ENCODE results near the gene PDE1C. TPM values are rescaled to one million over a fixed set of nuclear protein-coding genes. Genes with fewer than 3 reads are reported as not detected.

The PDE1C gene
- total RNA-seq, 1 experiment from 2014 or later: not detected

DNA sequence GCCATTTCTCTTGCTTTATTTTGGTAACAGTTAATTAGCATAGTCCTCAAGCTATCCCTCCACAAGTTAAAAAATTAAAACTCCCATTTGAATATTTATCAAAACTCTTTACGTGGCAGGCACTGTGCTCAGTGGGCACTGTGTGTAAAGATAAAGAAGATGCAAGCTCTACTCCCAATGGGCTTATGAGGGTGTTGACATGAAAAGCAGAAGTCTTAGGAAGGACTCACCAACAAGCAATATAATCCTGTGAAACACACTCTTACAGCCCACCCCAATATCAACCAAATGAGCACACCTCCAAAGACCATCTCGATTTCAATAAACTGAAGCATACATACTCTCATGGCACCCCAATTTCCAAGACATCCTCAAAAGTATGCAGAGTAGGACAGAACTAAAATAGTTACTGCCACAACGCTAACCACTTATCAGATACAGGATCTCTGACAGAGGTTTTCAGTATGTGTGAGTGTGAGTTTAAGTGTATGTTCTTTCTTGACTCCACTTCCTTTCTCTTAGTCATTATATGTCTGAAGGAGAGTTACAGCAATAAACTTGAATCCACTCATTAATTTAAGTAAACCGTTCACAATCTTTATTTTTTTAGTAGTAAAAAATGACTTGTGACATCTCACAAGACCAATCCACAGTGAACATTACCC is 120.0 kb downstream of the PDE1C start:
- no TSS peak for BruUV-seq (replicated peaks)
- intact Hi-C loops (cut with micrococcal nuclease; ENCODE audit: unreplicated experiment): no loop called here
- H3K36me3 ChIP-seq (ENCODE audit: insufficient read depth, low read length, poor library complexity, severe bottlenecking): no peaks in the 10 kb centered on the region
- H3K27ac ChIP-seq (ENCODE audit: low read depth, low read length, poor library complexity, severe bottlenecking): no peak overlapping the region
- no peaks in the 10 kb centered on the region for H3K9me3 ChIP-seq (ENCODE audit: low read depth, low read length, poor library complexity, severe bottlenecking)
- no peaks in the 10 kb centered on the region for H3K4me1 ChIP-seq (ENCODE audit: insufficient read depth, low read length, poor library complexity, severe bottlenecking)
- POLR2A ChIA-PET (ENCODE audit: low non-redundant PET): no interaction called here
- no peak for DNase-seq (ENCODE audit: low spot score)
- H3K4me3 ChIP-seq (ENCODE audit: low read depth, low read length, poor library complexity, severe bottlenecking): no peak overlapping the region
- no peaks in the 10 kb centered on the region for H3K27me3 ChIP-seq (replicated peaks; ENCODE audit: insufficient read depth, low read depth, low read length, poor library complexity)
- TF ChIP-seq EZH2 (IDR thresholded peaks at IDR 0.05; ENCODE audit: borderline replicate concordance, low read depth, low read length, poor library complexity, severe bottlenecking): no peak
- TF ChIP-seq, protein P1, sequence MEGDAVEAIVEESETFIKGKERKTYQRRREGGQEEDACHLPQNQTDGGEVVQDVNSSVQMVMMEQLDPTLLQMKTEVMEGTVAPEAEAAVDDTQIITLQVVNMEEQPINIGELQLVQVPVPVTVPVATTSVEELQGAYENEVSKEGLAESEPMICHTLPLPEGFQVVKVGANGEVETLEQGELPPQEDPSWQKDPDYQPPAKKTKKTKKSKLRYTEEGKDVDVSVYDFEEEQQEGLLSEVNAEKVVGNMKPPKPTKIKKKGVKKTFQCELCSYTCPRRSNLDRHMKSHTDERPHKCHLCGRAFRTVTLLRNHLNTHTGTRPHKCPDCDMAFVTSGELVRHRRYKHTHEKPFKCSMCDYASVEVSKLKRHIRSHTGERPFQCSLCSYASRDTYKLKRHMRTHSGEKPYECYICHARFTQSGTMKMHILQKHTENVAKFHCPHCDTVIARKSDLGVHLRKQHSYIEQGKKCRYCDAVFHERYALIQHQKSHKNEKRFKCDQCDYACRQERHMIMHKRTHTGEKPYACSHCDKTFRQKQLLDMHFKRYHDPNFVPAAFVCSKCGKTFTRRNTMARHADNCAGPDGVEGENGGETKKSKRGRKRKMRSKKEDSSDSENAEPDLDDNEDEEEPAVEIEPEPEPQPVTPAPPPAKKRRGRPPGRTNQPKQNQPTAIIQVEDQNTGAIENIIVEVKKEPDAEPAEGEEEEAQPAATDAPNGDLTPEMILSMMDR (conservative IDR thresholded peaks at IDR 0.05; ENCODE audit: low read depth, low read length): no peak
- CTCF ChIA-PET: interaction anchor here (0.6 kb wide), 1 partner anchor 235 kb away, joined by 3 read pairs; no protein-coding TSS in a partner anchor

- BruUV-seq (replicated peaks): no TSS peak
- intact Hi-C loops (cut with micrococcal nuclease; ENCODE audit: unreplicated experiment): loop anchor here (10.0 kb wide), 1 partner anchor 1133 kb away; no protein-coding TSS in a partner anchor
- Histone ChIP-seq H3K27me3 (replicated peaks; ENCODE audit: insufficient read depth, low read depth, low read length, poor library complexity) (no peaks in the 10 kb centered on the region), H3K27ac (ENCODE audit: low read depth, low read length, poor library complexity, severe bottlenecking) (no peak overlapping the region), H3K4me1 (ENCODE audit: insufficient read depth, low read length, poor library complexity, severe bottlenecking) (no peaks in the 10 kb centered on the region), H3K36me3 (ENCODE audit: insufficient read depth, low read length, poor library complexity, severe bottlenecking) (no peaks in the 10 kb centered on the region), H3K9me3 (ENCODE audit: low read depth, low read length, poor library complexity, severe bottlenecking) (no peaks in the 10 kb centered on the region), H3K4me3 (ENCODE audit: low read depth, low read length, poor library complexity, severe bottlenecking) (no peak overlapping the region)
- ChIA-PET POLR2A (ENCODE audit: low non-redundant PET) (no interaction called here), CTCF (no interaction called here)
- TF ChIP-seq, protein P1 (conservative IDR thresholded peaks at IDR 0.05; ENCODE audit: low read depth, low read length): no peak
- TF ChIP-seq EZH2 (IDR thresholded peaks at IDR 0.05; ENCODE audit: borderline replicate concordance, low read depth, low read length, poor library complexity, severe bottlenecking): no peak
- no peak for DNase-seq (ENCODE audit: low spot score)
Measured at GRCh38 chr7:31948029-31948428, 122.2 kb downstream of the PDE1C start.

DNA sequence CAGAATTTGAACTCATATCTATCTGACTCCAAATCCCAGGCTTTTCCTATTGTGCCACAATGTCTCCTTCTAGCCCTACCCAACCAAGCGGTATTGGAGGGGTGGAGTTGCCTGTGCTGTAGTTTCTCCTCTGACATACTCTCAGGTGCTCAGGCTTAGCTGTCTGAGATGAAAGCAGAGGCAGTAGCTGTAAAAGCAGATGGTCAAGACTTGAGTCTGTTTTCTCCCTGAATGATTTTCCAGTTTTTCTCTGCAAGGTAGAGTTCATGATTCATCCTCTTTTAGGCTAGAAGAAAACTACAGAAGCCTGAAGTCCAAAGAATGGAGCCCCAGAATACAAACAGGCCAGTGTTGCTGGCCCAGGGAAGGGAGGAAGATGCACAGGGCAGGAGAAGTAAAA is 130.0 kb downstream of the PDE1C start:
- POLR2A ChIA-PET (ENCODE audit: low non-redundant PET): no interaction called here
- Histone ChIP-seq H3K4me1 (ENCODE audit: insufficient read depth, low read length, poor library complexity, severe bottlenecking) (no peaks in the 10 kb centered on the region), H3K27me3 (replicated peaks; ENCODE audit: insufficient read depth, low read depth, low read length, poor library complexity) (no peaks in the 10 kb centered on the region), H3K9me3 (ENCODE audit: low read depth, low read length, poor library complexity, severe bottlenecking) (no peaks in the 10 kb centered on the region), H3K27ac (ENCODE audit: low read depth, low read length, poor library complexity, severe bottlenecking) (no peak overlapping the region), H3K36me3 (ENCODE audit: insufficient read depth, low read length, poor library complexity, severe bottlenecking) (no peaks in the 10 kb centered on the region), H3K4me3 (ENCODE audit: low read depth, low read length, poor library complexity, severe bottlenecking) (no peak overlapping the region)
- no peak for DNase-seq (ENCODE audit: low spot score)
- TF ChIP-seq, protein P1 (conservative IDR thresholded peaks at IDR 0.05; ENCODE audit: low read depth, low read length): no peak
- no peak for TF ChIP-seq EZH2 (IDR thresholded peaks at IDR 0.05; ENCODE audit: borderline replicate concordance, low read depth, low read length, poor library complexity, severe bottlenecking)
- BruUV-seq (replicated peaks): no TSS peak
- intact Hi-C loops (cut with micrococcal nuclease; ENCODE audit: unreplicated experiment): loop anchor here (10.0 kb wide), 1 partner anchor 1125 kb away; no protein-coding TSS in a partner anchor
- CTCF ChIA-PET: no interaction called here

All from A673 (cell line).